Ovary (tissue), 3 donors: ENCODE results near the gene ISYNA1.

Experiments
- POLR2A ChIP-seq: fragments of 450-650 bp; IDR thresholded peaks from one replicate; pipeline ENCODE4 v1.6.1; 2017; ENCODE audit warnings: antibody characterized with exemption, mild to moderate bottlenecking, moderate library complexity
- TF ChIP-seq, protein P1 (sequence below), 3 donors: fragments of 450-650 bp in 2 of 3; fragments of 200-600 bp in 1 of 3; IDR thresholded peaks; one replicate each; pipeline versions ENCODE4 v1.5.1 to v1.8.0; 2016 to 2022; ENCODE audit warnings: antibody characterized with exemption in 3 of 3, mild to moderate bottlenecking in 1 of 3
- donor health status: DM: no; HTN: no; CAD: no.

DNA sequence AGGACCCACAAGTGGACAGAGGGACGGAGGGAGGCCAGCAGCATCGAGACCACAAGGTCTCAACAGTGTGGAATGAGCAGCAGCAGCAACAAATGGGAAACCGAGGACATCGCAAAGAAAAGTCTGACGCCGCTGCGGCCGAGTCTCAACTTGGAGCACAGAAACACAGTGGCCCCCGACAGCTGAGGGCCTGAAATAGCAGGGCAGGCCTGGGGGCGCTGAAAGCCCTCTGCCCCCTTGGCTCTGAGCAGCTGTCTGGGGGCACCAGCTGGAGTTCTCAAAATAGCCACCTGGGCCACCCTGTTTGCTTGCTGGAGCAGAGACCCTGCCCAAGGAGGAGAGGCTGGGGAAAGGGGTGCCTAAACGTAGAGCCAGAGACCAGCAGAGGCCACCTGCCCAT lies 5.9 kb upstream of the ISYNA1 start:
- TF ChIP-seq, protein P1, sequence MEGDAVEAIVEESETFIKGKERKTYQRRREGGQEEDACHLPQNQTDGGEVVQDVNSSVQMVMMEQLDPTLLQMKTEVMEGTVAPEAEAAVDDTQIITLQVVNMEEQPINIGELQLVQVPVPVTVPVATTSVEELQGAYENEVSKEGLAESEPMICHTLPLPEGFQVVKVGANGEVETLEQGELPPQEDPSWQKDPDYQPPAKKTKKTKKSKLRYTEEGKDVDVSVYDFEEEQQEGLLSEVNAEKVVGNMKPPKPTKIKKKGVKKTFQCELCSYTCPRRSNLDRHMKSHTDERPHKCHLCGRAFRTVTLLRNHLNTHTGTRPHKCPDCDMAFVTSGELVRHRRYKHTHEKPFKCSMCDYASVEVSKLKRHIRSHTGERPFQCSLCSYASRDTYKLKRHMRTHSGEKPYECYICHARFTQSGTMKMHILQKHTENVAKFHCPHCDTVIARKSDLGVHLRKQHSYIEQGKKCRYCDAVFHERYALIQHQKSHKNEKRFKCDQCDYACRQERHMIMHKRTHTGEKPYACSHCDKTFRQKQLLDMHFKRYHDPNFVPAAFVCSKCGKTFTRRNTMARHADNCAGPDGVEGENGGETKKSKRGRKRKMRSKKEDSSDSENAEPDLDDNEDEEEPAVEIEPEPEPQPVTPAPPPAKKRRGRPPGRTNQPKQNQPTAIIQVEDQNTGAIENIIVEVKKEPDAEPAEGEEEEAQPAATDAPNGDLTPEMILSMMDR (IDR thresholded peaks at IDR 0.05) = no peak
- TF ChIP-seq POLR2A = no peak
